GM19238 (cell line): ENCODE data around the gene WNT10A.
"Not testable (repeated sequence)": the region's sequence is repeated elsewhere in the genome, so short reads cannot be mapped to it uniquely, and the experiment has no call there.

Experiments
- DNase-seq: peaks from one replicate; pipeline ENCODE4 v3.0.0; 2011; ENCODE audit warnings: low spot score; ENCODE audit not compliant: insufficient read length

Gene WNT10A

DNA sequence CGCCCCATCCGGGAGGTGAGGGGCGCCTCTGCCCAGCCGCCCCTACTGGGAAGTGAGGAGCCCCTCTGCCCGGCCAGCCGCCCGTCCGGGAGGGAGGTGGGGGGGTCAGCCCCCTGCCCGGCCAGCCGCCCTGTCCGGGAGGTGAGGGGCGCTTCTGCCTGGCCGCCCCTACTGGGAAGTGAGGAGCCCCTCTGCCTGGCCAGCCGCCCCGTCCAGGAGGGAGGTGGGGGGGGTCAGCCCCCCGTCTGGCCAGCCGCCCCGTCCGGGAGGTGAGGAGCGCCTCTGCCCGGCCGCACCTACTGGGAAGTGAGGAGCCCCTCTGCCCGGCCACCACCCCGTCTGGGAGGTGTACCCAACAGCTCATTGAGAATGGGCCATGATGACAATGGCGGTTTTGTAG, 51.1 kb downstream of the WNT10A start:
- not testable (repeated sequence) for DNase-seq
